OCI-LY3 (cell line): Measurements from ENCODE around the gene PCDH15.

Experiments
- H2AFZ ChIP-seq: fragments of 200-600, 300-600 bp; shearing (Covaris generic); 2 replicates; pipeline ENCODE4 v1.6.0; 2014; ENCODE audit warnings: antibody characterized with exemption, low read depth, low read length
- H3K27ac ChIP-seq: fragments of 200-600, 300-600 bp; sonication (generic); 2 replicates; pipeline ENCODE4 v1.5.1; 2014; ENCODE audit warnings: mild to moderate bottlenecking, low read length, moderate library complexity, mixed read lengths
- H3K27me3 ChIP-seq: fragments of 200-600, 300-600 bp; sonication (generic); 2 replicates; pipeline ENCODE4 v1.6.1; 2014; ENCODE audit warnings: low read depth, low read length, mixed read lengths
- H3K36me3 ChIP-seq: fragments of 200-600, 300-600 bp; sonication (generic); replicated peaks from 2 replicates; pipeline ENCODE3; 2014; ENCODE audit warnings: low read depth, low read length, mixed read lengths
- H3K4me1 ChIP-seq: fragments of 300-600, 200-600 bp; sonication (generic); 2 replicates; pipeline ENCODE4 v1.6.1; 2014; ENCODE audit warnings: low read length, mixed read lengths
- H3K4me2 ChIP-seq: fragments of 200-600, 300-600 bp; sonication (generic); 2 replicates; pipeline ENCODE4 v1.6.1; 2014; ENCODE audit warnings: low read length, mixed read lengths
- H3K4me3 ChIP-seq: fragments of 300-600, 200-600 bp; sonication (generic); 2 replicates; pipeline ENCODE4 v1.5.1; 2014; ENCODE audit warnings: antibody characterized with exemption, mild to moderate bottlenecking, low read length, moderate library complexity
- H3K79me2 ChIP-seq: fragments of 300-600, 200-600 bp; shearing (Covaris generic); 2 replicates; pipeline ENCODE4 v1.6.1; 2014; ENCODE audit warnings: mild to moderate bottlenecking, low read length, mixed read lengths
- H3K9ac ChIP-seq: fragments of 300-600, 200-600 bp; shearing (Covaris generic); 2 replicates; pipeline ENCODE4 v1.6.0; 2014; ENCODE audit warnings: mild to moderate bottlenecking, low read length, moderate library complexity
- H3K9me3 ChIP-seq: fragments of 200-600, 300-600 bp; shearing (Covaris generic); 2 replicates; pipeline ENCODE4 v1.6.1; 2014; ENCODE audit warnings: low read length, mixed read lengths; ENCODE audit not compliant: insufficient read depth
- H4K20me1 ChIP-seq: fragments of 200-600, 300-600 bp; sonication (generic); 2 replicates; pipeline ENCODE4 v1.6.1; 2016; ENCODE audit warnings: low read length, mixed read lengths; ENCODE audit not compliant: insufficient read depth
- CTCF ChIP-seq: fragments of 200-600, 300-600 bp; sonication (generic); IDR thresholded peaks from 2 replicates; pipeline ENCODE4 v1.5.1; 2014; ENCODE audit warnings: antibody characterized with exemption, low read length, low read depth
- EZH2phosphoT487 ChIP-seq: fragments of 200-600 bp; shearing (Covaris generic); IDR thresholded peaks from 2 replicates; pipeline ENCODE4 v1.6.1; 2018; ENCODE audit warnings: antibody characterized with exemption, mixed run types, low read depth

Gene PCDH15

GRCh38 chr10:54060572-54060971 is 740.5 kb downstream of the PCDH15 start:
- H4K20me1 ChIP-seq = no peaks in the 10 kb centered on the region
- no peak for TF ChIP-seq CTCF
- TF ChIP-seq EZH2phosphoT487 = no peak
- no peak overlapping the region for H3K4me3 ChIP-seq
- no peaks in the 10 kb centered on the region for H3K9me3 ChIP-seq
- H3K79me2 ChIP-seq = no peaks in the 10 kb centered on the region
- H3K4me2 ChIP-seq = no peak overlapping the region
- no peaks in the 10 kb centered on the region for H3K27me3 ChIP-seq
- peaks cover 12% of the 10 kb centered on the region for H3K4me1 ChIP-seq
- H3K27ac ChIP-seq = no peak overlapping the region
- no peaks in the 10 kb centered on the region for H3K36me3 ChIP-seq
- no peak overlapping the region for H2AFZ ChIP-seq
- no peak overlapping the region for H3K9ac ChIP-seq

GRCh38 chr10:54057357-54057756 is 743.7 kb downstream of the PCDH15 start:
- no peaks in the 10 kb centered on the region for H4K20me1 ChIP-seq
- no peak overlapping the region for H3K4me3 ChIP-seq
- H3K4me2 ChIP-seq = no peak overlapping the region
- H3K27ac ChIP-seq = no peak overlapping the region
- TF ChIP-seq EZH2phosphoT487 (no peak), CTCF (no peak)
- H3K9me3 ChIP-seq = no peaks in the 10 kb centered on the region
- no peaks in the 10 kb centered on the region for H3K79me2 ChIP-seq
- no peaks in the 10 kb centered on the region for H3K27me3 ChIP-seq
- H2AFZ ChIP-seq = no peak overlapping the region
- H3K9ac ChIP-seq = no peak overlapping the region
- no peaks in the 10 kb centered on the region for H3K4me1 ChIP-seq
- no peaks in the 10 kb centered on the region for H3K36me3 ChIP-seq

GRCh38 chr10:54026340-54026739 is 774.7 kb downstream of the PCDH15 start:
- Histone ChIP-seq H3K9me3 (no peaks in the 10 kb centered on the region), H3K79me2 (no peaks in the 10 kb centered on the region), H3K9ac (no peak overlapping the region), H3K4me1 (no peaks in the 10 kb centered on the region), H3K36me3 (no peaks in the 10 kb centered on the region), H3K27me3 (no peaks in the 10 kb centered on the region), H3K4me2 (no peak overlapping the region), H3K4me3 (no peak overlapping the region), H2AFZ (no peak overlapping the region), H4K20me1 (no peaks in the 10 kb centered on the region), H3K27ac (no peak overlapping the region)
- no peak for TF ChIP-seq EZH2phosphoT487
- TF ChIP-seq CTCF = no peak

- Histone ChIP-seq H3K36me3 (no peaks in the 10 kb centered on the region), H3K27me3 (no peaks in the 10 kb centered on the region), H3K9ac (no peak overlapping the region), H2AFZ (no peak overlapping the region), H4K20me1 (no peaks in the 10 kb centered on the region), H3K4me1 (no peaks in the 10 kb centered on the region), H3K79me2 (no peaks in the 10 kb centered on the region), H3K9me3 (no peaks in the 10 kb centered on the region), H3K4me3 (no peak overlapping the region), H3K27ac (no peak overlapping the region), H3K4me2 (no peak overlapping the region)
- TF ChIP-seq CTCF (no peak), EZH2phosphoT487 (no peak)
These were observed 789.9 kb downstream of the PCDH15 start for GRCh38 chr10:54011117-54011516.
